ENCODE data around the gene PHACTR2.
"Not testable (repeated sequence)": the region's sequence is repeated elsewhere in the genome, so short reads cannot be mapped to it uniquely, and the experiment has no call there.

PHACTR2 gene

GRCh38 chr6:143822584-143823024 is 144.8 kb downstream of the PHACTR2 start:
- no peak for DNase-seq

DNA sequence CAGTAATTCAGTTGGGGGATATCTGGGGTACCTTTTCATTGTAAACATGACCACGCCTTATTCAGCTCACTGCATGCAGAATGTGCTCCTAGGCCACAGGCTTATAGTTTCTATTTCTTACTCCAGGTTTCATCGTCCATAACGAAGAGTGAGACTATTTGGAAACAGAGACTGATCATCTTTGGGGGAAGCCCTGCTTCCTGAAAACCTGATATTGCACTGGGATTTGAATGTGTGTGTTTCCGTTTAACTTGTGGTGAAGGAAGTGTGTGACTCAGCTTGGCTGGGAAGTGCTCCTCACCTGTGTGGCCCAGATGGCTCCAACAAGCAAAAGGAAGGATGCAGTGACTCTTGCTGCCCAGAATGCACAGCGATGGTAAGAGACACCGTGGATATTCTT is 145.8 kb downstream of the PHACTR2 start:
- DNase-seq, result peak; percentile 20

DNA sequence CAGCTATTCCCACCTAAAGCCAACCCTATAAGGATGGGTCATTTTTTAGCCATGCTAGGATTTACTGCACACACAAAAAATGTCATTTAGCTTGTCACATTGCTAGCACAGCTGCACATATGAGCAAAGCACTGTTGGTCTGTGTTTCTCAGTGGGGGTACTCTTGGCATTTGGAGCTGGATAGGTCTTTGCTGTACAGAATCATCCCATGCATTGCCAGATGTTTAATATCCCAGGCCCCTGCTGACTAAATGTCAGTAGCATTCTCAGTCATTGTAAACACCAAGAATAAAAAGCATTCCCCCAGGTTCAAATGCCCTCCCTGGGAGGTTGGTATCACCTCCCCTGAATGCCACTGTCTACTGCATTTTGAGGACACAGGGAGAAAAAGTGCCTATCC is 150.8 kb downstream of the PHACTR2 start:
- no peak for DNase-seq

DNA sequence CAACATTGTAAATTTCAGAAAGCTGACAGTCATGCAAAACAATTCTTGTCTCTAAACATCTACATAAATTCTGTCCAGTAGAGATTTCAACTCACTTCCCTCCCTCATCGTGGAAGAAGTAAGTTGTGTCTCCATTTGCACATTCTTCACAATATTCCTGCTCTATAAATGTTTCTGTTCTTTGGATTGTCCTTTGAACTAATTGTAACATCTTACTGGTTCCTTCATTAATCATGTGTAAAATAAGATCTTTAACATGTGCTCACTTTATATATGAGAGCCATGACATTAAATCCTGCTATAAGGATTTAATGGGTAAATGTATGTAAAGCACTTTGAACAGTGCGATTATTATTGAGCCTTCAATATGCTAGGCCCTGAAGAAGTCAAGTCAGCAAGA is 158.4 kb downstream of the PHACTR2 start:
- DNase-seq, result no peak

DNA sequence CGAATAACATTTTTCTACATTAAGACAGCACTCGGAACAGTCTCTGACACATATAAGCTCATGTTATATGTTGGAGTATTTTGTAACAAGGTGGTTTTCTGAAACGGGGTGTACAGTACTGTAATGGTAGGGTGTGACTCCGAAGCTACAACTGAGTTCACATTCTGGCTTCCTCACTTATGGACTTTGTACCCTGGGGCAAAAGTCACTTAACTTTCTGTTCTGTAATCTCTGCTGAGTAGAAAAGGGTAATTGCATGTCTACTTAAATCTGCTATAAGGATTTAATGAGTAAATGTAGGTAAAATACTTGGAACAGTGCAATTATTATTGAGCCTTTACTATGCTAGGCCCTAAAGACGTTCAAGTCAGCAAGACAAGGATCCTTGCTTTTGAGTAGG is 160.6 kb downstream of the PHACTR2 start:
- DNase-seq, result no peak

GRCh38 chr6:143839196-143839595 is 161.4 kb downstream of the PHACTR2 start:
- DNase-seq, result no peak

DNA sequence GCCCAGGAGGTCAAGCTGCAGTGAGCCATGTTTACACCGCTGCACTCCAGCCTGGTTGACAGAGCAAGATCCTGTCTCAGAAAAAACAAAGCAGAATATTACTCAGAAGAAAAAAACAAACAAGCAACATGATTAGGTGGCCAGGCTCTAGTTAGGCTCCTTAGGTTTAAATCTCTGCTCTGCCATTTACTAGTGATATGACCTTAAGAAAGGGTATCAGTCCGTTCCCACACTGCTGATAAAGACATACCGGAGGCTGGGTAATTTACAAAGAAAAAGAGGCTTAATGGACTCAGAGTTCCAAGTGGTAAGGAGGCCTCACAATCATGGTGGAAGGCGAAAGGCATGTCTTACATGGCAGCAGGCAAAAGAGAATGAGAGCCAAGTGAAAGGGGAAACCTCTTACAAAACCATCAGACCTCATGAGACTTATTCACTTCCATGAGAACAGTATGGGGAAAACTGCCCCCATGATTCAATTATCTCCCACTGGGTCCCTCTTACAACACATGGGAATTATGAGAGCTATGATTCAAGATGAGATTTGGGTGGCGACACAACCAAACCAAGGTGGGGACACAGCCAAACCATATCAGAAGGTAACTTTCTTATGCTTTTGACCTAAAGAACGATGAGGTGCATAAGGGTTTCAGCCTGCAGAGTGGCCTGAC is 163.0 kb downstream of the PHACTR2 start:
- DNase-seq, result no peak

- DNase-seq, result peak; percentile 68
Measured at GRCh38 chr6:143842461-143842901, 164.7 kb downstream of the PHACTR2 start.

- DNase-seq, result peak; percentile 96
Measured at GRCh38 chr6:143842902-143843676, 165.3 kb downstream of the PHACTR2 start, which contains the start of gene LTV1. Gene LTV1, plus strand, starts transcription at chr6:143843338. Its CDS starts 140 bp downstream, at chr6:143843478.

DNA sequence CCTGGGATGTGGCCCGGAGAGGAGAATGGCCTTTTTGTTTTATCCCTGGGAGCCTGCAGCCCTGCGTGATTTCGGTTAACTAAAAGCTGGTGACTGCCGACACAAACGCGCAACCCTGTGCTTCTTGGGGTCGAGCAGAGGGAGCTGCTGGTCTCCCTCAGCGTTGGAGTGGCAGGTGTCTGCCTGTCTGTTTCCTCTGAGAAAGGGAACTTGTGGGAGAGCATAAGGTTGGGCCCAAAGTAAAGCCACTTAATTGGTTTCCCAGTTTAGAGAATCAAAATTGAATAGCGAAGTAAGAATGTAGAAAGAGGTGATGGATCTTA is 165.9 kb downstream of the PHACTR2 start:
- DNase-seq, result peak; percentile 58

DNA sequence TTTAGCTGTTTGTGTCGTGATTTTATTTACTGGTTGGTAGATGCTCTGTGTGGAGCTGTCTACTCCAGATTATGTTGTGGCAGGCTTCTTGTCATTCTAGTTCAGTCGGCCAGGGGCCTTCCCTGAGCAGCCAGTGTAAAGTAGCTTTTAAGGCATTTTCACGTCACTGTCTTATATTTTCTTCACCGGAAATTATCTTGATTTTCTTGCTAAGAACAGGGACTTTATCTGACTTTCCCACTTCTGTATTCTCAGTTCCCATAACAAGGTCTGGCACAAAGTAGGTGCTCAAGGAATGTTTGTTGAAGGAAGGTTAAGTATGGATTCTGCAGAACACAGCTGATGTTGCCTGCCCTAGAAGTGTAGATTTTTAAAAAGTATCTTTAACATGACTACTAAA is 166.2 kb downstream of the PHACTR2 start:
- peak; percentile 31 for DNase-seq

DNA sequence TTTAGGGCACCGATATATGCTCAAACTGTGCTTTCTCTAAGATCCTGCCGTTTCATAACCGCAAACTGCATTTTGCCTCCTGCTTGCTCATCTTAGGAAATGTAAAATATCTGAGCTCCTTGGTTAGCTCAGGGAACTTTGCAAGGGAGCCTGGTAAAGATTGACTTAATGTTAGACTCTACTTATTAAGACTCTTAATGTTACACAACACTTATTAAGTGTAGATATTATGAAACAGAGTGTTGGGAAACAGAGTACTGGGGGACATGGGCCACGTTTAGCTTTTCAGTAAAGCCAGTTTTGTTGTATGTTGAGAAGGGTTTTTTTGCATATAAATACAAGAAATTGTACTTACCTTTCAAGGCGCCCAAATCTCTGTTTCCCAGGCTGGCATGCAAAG is 167.3 kb downstream of the PHACTR2 start:
- no peak for DNase-seq

- DNase-seq, result not testable (repeated sequence)
Measured at GRCh38 chr6:143851706-143852105, 173.9 kb downstream of the PHACTR2 start.

- not testable (repeated sequence) for DNase-seq
Measured at GRCh38 chr6:143855057-143855456, 177.3 kb downstream of the PHACTR2 start.

DNA sequence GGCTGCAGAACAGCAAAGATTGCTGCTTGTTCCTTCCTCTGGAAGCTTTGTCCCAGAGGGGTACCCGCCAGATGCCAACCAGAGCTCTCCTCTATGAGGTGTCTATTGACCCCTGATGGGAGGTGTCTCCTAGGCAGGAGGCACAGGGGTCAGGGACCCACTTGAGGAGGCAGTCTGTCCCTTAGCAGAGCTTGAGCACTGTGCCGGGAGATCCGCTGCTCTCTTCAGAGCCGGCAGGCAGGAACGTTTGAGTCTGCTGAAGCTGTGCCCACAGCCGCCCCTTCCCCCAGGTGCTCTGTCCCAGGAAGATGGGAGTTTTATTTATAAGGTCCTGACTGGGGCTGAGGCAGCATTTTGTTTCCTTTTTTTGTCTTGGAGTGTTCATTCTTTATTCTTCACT is 179.0 kb downstream of the PHACTR2 start:
- not testable (repeated sequence) for DNase-seq

DNA sequence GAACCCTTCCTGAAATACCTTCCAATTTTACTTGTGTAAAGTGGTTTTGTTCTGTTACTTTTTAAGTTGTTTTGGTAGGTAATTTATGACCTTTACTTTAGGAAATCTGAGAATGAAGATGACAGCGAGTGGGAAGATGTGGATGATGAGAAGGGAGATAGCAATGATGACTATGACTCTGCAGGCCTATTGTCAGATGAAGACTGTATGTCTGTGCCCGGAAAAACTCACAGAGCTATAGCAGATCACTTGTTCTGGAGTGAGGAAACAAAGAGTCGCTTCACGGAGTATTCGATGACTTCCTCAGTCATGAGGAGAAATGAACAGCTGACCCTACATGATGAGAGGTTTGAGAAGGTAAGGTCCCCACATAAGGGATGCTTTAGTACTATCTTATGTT is 179.9 kb downstream of the PHACTR2 start:
- DNase-seq, result no peak

- DNase-seq, result no peak
Measured at GRCh38 chr6:143859891-143860660, 182.3 kb downstream of the PHACTR2 start.

DNA sequence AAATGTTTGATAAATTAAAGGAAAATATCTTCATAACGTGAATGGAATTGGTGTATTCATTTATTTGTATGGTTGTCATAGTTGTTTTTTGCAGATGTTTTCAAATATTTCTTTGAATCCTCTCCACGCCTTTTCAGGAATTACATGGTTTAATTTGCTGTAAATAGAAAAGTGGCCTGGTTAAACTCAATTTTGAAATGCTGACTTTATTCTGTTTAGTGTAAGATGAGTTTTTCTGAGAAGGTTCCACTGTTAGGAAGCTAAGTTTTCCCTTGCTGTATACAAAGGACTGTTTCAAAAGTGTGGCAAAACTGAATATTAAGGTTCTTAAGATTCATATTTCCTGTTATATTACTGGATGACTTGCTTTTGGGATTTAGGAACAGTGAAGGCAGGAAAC is 186.0 kb downstream of the PHACTR2 start:
- DNase-seq, result no peak

- DNase-seq, result no peak
Measured at GRCh38 chr6:143864234-143864633, 186.5 kb downstream of the PHACTR2 start, which contains the start of gene ZC2HC1B. Gene ZC2HC1B, plus strand, starts transcription at chr6:143864474. Its CDS starts 66 bp downstream, at chr6:143864540.

DNA sequence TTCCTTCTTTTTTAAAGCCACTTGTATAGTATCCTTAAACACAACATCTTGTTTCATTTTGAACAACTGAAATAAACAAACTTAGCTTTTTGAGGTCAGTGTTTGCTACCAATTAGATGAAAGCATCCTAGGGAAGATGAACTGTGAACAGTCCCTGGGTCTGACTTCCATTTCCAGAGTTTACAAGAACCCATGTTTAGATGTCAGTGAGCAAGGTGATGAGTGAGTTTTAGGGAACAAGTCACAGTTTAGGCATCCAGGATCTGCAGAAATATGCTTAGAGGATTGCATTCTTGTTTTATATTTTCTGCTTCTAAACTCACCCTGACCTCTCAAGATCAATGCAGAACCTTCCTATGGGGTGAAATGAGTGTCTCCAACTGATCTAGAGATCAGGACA is 189.5 kb downstream of the PHACTR2 start:
- no peak for DNase-seq

DNA sequence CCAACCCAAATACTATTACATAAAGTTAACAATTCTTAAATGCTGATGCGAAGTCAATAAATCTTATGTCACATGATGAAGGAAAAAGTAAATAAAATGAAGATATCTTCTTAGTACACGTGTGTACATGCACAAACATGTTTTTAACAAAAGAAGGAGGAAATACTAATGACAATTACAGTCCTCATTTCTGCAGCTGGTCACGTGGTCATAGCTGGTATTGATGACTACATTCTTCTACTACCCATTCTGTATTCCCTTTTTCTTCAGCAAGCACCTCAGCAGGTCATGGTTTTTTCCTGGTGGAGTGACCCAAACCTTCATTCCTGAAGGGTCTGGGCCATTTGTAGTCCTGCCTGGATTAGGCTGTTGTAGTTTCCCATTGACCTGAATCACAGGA is 191.0 kb downstream of the PHACTR2 start:
- not testable (repeated sequence) for DNase-seq

- not testable (repeated sequence) for DNase-seq
Measured at GRCh38 chr6:143871202-143871730, 193.5 kb downstream of the PHACTR2 start.

DNA sequence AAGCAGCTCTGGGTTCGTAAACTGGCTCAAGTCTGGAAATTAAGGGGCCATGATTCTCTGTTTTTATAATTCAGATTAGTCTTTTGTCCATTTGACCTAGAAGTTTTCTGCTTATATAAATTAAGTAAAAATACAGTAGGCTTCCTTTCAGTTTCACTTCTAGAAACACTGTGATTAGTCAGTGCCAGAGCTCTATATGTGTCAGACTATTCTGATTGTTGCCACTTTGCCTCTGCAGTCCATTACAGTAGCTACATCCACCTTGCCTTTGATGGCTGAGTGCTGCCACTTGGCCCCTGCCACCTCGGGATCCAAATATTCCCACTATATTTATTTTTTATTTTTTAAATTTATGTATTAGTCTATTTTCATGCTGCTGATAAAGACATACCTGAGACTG is 194.4 kb downstream of the PHACTR2 start:
- DNase-seq, result no peak
